ENCODE measurements around the gene CYP20A1. TPM values are rescaled to one million over a fixed set of nuclear protein-coding genes. Genes with fewer than 3 reads are reported as not detected.

CYP20A1 gene
- total RNA-seq, 1 donor from 2014 or later = 30.6 TPM

DNA sequence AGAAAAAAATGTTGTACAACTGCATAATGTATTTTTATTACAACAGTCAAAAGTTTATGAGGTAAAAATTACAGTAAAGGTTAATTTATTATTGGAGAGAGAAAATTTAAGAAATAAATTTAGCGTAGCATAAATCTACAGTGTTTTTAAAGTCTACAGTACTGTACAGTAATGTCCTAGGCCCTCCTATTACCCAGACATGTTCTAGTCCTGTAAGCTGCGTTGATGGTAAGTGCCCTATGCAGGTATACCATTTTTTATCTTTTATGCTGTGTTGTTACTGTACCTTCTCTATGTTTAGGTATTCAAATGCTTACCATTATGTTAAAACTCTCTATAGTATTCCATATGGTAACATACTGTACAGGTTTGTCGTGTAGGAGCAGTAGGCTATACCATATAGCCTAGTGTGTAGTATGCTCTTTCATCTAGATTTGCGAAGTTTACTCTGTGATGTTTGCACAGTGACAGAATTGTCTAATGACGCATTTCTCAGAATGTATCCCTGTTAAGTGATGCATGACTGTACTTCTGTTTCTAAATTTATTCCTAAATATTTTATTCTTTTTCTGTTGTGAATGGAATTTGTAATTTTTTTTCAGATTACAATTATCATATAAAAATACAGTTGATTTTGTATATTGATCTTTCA is 113.9 kb downstream of the CYP20A1 start:
- DNase-seq (ENCODE audit: low spot score in 2 of 2) (no peak), FAIRE-seq (no peak)

DNA sequence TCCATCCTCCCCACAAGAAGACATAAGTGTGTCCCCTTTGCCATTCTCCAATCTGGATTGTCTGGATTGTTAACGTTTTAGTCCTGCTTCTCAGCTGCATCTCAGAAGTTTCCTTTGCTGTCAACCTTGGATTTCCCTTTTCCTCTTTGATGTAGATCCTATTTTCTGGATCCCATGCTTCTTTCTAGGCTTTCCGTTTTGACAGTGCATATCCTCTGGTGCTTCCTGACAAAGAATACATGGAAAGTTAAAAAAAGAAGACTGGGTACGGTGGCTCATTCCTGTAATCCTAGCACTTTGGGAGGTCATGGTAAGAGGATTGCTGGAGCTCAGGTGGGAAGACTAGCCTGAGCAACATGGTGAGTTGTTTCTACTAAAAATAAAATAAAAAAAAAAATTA is 116.1 kb downstream of the CYP20A1 start:
- no peak for FAIRE-seq
- no peak for DNase-seq (ENCODE audit: low spot score in 2 of 2)

Small RNAs within 50 kb of the gene (small RNA-seq; reads per million reads assigned to genes)
- not detected for gene RN7SL670P

Other genes starting within 250 kb of the CYP20A1 start
- 45.2 TPM for gene NBEAL1, start 224.1 kb upstream of the CYP20A1 start, total RNA-seq
- gene ABI2, start 89.4 kb downstream of the CYP20A1 start, total RNA-seq = 147 TPM

Measured in frontal cortex (tissue), 4 donors.